ENCODE results near the gene PHLPP1. TPM values are rescaled to one million over a fixed set of nuclear protein-coding genes. Genes with fewer than 3 reads are reported as not detected.

The PHLPP1 gene
- total and polyA plus RNA-seq, 2 of the 13 experiments (the other 11 are each of a cell fraction or from before 2014, with no cell fraction given): 9.8 to 18.5 TPM

DNA sequence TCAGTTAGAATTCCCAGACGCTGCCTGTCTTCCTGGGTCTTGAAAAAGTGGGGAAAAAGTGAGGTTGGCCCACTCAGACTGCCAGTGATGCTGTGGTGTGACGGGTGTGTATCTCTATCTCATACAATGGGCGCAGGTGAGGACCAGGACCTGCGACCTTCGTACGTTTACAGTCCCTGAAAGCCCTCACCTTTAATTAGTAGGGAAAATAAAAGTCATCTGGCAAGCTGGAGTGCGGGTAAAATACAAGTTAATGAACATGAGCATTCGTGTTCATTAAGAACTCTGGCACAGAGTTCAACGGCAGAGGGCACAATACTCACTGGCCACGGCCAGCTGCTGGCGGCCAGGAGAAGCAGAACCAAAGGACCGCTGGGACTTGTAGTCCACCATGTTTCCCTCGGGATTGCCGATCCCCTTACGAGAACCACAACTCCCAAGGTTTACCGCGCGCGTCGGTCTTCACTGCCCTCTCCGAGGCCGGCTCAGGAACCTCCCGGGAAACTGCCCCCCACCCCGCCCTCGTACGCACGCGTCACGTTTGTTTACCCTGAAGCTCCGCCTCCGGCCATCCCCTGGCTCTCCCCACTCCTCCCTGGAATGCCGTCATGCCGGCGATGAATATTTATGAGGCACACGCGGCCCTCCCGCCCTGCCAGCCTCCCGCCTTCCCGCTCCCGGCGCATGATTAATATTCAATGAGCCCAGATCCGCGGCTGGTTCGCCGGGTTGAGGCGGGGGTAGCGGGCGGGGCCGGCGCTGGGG, 488 bp upstream of the PHLPP1 start (continued):
- TF ChIP-seq BHLHE40 (IDR thresholded peaks at IDR 0.05; ENCODE audit: low read length) (peak; percentile 91), ZNF232 (CRISPR knock-in tag; IDR thresholded peaks at IDR 0.05; ENCODE audit: borderline replicate concordance) (no peak), NFRKB (IDR thresholded peaks at IDR 0.05) (no peak), ZNF597 (CRISPR knock-in tag; IDR thresholded peaks at IDR 0.05) (0 out of 2 replicates have a peak, but pooled peaks have one; percentile 47), SSRP1 (CRISPR knock-in tag; IDR thresholded peaks at IDR 0.05) (0 out of 2 replicates have a peak, but pooled peaks have one; percentile 31), CENPT (CRISPR knock-in tag; IDR thresholded peaks at IDR 0.05; ENCODE audit: low read depth) (no peak), NFIB (CRISPR knock-in tag; IDR thresholded peaks at IDR 0.05; ENCODE audit: borderline replicate concordance) (no peak), PHB2 (IDR thresholded peaks at IDR 0.05; ENCODE audit: partially characterized antibody) (no peak), JDP2 (CRISPR knock-in tag; IDR thresholded peaks at IDR 0.05; ENCODE audit: borderline replicate concordance) (no peak), AKNA (CRISPR knock-in tag; IDR thresholded peaks at IDR 0.05; ENCODE audit: borderline replicate concordance) (no peak), SPEN (CRISPR knock-in tag; IDR thresholded peaks at IDR 0.05; ENCODE audit: low read depth) (no peak; the same call in 1 of the 2 replicates), ATM (IDR thresholded peaks at IDR 0.05; ENCODE audit: borderline replicate concordance) (no peak), HDAC6 (IDR thresholded peaks at IDR 0.05; ENCODE audit: low read depth, low read length) (no peak), ZNF7 (CRISPR knock-in tag; IDR thresholded peaks at IDR 0.05) (no peak), GPN1 (CRISPR knock-in tag; IDR thresholded peaks at IDR 0.05; ENCODE audit: borderline replicate concordance) (no peak), DBP (CRISPR knock-in tag; IDR thresholded peaks at IDR 0.05; ENCODE audit: not compliant biosample characterization) (no peak), ZNF362 (CRISPR knock-in tag; IDR thresholded peaks at IDR 0.05; ENCODE audit: borderline replicate concordance) (peak; percentile 10; the same call in 1 of the 2 replicates), ZNF879 (CRISPR knock-in tag; IDR thresholded peaks at IDR 0.05) (no peak), NCOA5 (CRISPR knock-in tag; IDR thresholded peaks at IDR 0.05) (no peak)
- TF ChIP-seq, protein P1, sequence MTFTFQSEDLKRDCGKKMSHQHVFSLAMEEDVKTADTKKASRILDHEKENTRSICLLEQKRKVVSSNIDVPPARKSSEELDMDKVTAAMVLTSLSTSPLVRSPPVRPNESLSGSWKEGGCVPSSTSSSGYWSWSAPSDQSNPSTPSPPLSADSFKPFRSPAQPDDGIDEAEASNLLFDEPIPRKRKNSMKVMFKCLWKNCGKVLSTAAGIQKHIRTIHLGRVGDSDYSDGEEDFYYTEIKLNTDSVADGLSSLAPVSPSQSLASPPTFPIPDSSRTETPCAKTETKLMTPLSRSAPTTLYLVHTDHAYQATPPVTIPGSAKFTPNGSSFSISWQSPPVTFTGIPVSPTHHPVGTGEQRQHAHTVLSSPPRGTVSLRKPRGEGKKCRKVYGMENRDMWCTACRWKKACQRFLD (CRISPR knock-in tag; IDR thresholded peaks at IDR 0.05; ENCODE audit: borderline replicate concordance): no peak
